GM23248 (cell line): ENCODE results near the gene EIPR1.

ENCODE experiments used
- EZH2 ChIP-seq: fragments of 200-600 bp; sonication (generic); IDR thresholded peaks from 2 replicates; pipeline ENCODE4 v1.6.1; 2018; ENCODE audit warnings: antibody characterized with exemption, mild to moderate bottlenecking; ENCODE audit not compliant: insufficient read depth, poor library complexity, severe bottlenecking
- EZH2phosphoT487 ChIP-seq: fragments of 200-600 bp; sonication (generic); IDR thresholded peaks from 2 replicates; pipeline ENCODE4 v1.6.1; 2018; ENCODE audit warnings: antibody characterized with exemption, moderate library complexity, mild to moderate bottlenecking, low read depth; ENCODE audit not compliant: insufficient read depth

DNA sequence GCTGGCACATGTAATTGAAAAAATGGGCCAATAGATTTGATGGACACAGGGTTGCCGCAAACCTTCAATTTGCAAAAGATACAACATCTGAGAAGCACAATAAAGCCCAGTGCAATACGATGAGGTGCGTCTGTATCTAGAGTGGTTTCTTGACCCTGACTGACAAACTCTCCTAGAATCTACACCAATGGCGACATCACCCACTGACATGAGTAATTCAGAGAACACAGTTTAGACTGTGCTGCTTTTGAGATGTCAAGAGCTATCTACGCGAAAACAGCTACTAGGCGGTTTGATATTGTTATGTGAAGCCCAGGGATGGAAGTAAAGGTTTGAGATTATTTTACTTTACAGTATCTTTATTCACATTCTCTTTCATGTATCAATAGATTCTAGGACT, 104.9 kb downstream of the EIPR1 start:
- no peak for TF ChIP-seq EZH2
- no peak for TF ChIP-seq EZH2phosphoT487
